Activated CD8-positive, alpha-beta memory T cell treated with anti-CD3 and anti-CD28 coated beads, Interleukin-2, amount 50 U/mL, for 24 hours (primary cell): ENCODE results near the gene UPF1.
"Not testable (repeated sequence)": the region's sequence is repeated elsewhere in the genome, so short reads cannot be mapped to it uniquely, and the experiment has no call there.

ENCODE experiments used
- DNase-seq: peaks from one replicate; pipeline ENCODE4 v3.0.0-alpha.2; 2020; ENCODE audit errors: extremely low read depth

The UPF1 gene

DNA sequence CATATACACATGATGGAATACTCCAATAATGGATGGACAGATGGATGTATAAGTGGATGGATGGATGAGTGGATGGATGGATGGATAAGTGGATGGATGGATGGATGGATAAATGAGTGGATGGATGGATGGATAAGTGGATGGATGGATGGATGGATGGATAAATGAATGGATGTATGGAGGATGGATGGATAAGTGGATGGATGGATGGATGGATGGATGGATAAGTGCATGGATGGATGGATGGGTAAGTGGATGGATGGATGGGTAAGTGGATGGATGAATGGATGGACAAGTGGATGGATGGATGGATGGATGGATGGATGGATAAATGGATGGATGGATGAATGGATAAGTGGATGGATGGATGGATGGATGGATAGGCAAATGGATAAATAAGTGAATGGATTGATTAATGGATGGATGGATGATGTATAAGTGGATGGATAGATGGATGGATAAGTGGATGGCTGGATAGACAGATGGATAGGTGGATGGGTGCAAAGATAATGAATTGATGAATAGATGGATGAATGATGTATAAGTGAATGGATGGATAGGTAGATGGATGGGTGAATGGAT is 32.3 kb upstream of the UPF1 start:
- no peak for DNase-seq

DNA sequence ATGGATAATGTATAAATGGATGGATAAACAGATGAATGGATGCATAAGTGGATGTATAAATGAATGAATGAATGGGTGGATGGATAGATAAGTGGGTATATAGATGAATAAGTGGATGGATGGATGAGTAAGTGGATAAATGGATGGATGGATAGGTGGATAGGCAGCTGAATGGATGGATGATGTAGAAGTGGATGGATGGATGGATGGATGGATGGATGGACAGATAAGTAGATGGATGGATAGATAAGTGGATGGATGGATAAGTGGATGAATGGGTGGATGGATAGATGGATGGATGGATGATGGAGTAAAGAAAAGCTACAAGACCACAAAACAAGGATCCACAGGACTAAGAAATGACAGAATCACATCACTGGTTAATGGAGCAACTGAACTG is 31.7 kb upstream of the UPF1 start:
- no peak for DNase-seq

DNA sequence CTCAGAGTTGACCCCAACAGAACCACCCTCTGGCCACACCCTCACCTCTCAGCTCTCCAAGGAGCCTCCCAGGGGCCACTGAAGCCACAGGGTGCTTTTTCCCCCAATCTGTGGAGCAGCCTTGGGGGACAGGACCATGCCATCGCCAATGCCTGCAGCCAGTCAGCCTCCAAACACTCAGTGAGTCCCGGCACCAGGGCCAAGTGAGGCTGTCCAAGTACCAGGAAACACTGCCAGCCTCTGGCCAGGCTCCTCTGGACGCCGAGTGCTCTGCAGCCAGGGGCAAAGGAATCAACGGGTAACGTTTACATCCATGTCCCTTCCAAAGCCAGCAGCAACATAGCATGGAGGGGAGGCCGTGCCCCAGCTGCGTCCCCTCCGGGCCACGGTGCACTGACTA is 31.1 kb upstream of the UPF1 start:
- DNase-seq, result no peak

DNA sequence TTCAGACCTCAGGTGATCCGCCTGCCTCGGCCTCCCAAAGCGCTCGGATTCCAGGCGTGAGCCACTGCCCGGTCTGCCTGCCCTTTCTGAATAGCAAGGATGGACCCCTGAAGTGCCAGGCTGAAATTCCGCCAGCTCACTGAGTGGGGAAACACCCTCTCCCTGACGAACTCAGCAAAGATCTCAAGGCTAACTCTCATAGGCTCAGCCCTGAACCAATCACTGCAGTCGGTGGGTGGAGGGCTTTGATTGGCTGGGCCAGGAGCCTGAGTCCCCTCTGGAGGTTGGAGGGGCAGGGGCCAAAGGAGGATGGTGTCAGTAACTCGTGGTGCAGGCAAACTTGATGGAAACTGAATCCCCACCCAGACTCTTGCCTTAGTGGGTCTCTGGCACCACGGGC is 29.4 kb upstream of the UPF1 start:
- DNase-seq, result no peak

DNA sequence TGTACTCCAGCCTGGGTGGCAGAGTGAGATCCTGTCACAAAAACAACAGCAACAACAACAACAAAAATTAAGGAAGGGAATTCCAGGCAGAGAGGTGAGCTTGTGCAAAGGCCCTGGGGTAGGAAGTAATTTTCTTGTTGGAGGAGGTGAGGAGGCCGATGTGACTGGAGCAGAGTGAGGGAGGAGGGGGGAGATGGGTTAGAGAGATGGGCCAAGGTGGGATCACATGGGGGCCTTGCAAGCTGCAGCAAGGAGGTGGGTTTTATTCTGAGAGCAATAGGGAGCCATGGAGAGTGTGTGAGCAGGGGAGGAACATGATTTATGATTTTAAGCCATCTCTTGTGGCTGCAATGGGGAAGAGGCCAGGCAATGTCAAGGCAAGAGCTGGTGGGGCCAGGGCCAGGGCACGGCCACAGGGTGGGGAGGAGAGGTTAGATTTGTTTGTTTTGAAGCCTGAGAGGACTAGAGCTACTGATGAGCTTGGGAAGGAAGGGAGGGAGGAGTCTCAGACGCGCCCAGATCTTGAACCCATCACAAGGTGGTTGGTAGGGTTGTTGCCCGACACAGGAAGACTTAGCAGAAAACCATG is 28.1 kb upstream of the UPF1 start:
- DNase-seq, result no peak

DNA sequence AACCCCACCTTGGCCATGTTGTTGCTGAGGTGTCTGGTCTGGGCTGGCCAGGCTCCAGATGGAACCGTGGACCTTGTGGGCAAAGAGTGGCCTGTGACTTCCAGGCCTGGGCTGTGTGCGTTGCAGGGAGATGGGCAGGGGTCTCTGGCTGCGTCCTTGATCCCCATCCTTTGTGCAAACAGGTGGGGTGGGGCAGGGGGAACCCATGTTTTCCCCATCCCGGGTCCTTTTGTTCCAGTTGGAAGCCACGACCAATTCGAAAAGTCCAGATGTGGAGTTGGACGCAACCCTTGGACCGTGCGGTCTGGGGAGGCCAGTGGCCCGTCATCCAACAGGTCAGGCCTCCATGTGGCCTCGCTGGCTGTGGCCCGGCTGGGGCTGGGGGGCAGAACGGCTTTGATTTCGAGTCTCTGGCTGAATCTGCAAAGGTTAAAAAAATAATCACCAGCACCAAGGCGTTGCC is 27.6 kb upstream of the UPF1 start:
- DNase-seq, result no peak

DNA sequence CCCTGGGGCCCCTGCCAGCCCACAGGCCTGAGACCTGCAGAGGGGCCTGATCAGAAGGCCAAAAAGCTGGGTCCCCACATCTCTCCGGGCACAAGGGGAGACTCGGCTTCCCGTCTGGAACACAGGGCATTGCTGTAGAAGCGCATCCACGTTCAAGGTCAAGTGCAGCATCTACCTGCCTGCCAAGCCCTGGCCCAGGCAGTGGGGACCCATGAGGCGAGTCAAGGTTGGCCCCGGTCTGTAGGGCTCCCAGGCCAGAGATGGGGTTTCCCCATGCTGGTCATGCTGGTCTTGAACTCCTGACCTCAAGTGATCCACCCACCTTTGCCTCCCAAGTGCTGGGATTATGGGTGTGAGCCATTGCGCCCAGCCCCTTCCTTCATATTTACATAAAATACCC is 27.1 kb upstream of the UPF1 start:
- no peak for DNase-seq

DNA sequence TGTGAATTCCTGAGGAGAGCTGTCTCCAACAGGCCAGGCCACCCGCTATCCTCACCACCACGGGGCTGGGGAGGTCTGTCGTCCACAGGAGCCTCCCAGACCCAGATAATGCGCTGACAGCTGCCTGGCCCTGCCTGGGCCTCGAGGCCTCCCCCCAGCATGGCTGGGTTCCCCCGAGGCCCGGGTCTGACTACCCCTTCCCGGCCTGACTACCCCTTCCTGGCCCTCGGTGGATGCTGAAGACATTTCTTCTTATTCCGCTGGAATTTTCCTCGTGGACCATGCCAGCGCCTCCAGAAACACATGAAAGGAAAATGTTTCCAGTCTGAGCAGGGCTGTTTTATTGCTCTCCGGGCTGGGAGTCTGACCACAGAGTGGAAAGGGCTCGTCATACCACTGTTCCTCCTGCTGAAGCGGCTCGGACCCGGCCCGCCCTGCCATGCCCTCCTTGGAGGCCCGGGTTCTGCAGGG is 23.9 kb upstream of the UPF1 start:
- no peak for DNase-seq

DNA sequence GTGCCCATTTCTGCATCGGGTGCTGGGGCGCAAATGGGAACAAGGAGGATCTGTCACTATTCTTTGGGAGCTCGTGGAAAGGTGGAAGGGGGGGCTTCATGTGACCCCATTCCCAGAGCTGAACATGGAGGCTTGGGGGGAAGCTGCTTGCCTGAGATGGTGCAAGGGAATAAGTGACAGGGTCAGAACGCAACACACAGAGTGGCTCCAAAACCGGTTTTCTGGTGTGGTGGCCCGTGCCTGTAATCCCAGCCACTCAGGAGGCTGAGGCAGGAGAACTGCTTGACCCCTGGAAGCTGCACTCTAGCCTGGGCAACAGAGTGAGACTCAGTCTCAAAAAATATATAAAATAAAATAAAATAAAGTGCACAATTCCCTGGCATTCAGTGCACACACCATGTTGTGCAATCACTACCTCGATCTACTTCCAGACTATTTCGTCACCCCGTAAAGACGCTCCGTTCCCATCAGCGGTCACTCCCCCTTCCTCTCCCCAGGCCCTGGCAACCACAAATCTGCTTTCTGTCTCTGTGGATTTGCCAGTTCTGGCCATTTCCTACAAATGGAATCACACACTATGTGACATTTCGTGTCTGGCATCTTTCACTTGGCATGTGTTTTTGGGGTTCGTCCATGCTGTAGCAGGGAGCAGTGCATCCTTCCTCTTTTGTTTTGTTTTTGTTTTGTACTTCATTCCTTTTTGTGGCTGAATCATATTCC is 22.4 kb upstream of the UPF1 start:
- no peak for DNase-seq

DNA sequence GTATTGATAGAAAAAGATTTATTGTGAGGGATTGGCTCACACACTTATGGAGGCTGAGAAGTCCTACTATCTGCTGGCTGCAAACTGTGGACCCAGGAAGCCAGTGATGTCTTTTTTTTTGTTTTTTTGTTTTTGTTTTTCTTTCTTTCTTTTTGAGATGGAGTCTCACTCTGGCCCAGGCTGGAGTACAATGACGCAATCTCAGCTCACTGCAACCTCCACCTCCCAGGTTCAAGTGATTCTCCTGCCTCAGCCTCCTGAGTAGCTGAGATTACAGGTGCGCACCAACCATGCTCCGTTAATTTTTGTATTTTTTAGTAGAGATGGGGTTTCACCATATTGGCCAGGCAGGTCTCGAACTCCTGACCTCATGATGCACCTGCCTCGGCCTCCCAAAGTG is 20.1 kb upstream of the UPF1 start:
- not testable (repeated sequence) for DNase-seq

DNA sequence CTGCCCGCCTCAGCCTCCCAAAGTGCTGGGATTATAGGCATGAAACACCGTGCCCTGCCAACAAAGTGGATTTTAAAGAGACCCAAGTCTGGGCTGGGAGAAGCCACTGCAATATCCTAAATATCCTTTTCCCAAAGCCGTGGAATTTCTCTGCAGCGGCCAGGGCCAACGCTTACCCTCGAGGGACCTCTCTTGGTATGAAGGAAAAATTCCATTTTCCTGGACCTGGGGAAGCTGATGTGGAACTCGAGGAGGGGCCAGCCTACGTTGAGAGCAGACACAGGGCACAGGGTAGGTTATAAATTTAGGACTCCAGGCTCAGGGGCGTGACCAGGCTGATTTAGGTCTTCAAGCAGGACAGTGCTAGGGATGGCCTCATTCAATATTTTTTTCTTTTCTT is 17.7 kb upstream of the UPF1 start:
- DNase-seq, result no peak

DNA sequence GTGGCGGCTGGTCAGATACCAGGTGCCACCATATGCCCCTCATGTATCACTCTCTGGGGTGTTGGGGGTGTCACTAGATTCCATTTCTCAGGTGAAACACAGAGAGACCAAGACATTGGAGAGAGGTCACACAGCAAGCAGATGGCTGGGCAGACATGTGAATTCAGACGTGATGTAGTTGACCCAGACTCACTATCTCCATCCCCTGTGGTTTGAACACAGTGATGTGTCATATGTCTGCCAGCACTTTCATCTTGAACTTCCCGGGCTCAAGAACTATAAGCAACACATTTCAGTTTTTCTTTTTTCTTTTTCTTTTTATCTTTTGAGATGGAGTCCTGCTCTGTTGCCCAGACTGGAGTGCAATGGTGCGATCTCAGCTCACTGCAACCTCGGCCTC is 16.1 kb upstream of the UPF1 start:
- no peak for DNase-seq

DNA sequence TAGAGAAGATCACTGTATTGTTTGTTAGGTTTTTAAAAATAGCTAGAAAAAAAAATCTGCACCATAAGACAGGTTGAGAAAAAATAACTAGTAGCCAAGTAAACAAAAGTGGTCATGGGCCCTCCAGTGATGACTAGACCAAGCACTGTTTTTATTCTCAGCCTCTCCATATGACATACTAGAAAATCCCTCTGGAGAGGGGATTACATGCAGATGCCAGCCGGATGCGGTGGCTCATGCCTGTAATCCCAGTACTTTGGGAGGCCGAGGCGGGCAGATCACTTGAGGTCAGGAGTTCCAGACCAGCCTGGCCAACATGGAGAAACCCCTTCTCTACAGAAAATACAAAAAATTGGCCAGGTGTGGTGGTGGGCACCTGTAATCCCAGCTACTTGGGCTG is 15.1 kb upstream of the UPF1 start:
- not testable (repeated sequence) for DNase-seq

DNA sequence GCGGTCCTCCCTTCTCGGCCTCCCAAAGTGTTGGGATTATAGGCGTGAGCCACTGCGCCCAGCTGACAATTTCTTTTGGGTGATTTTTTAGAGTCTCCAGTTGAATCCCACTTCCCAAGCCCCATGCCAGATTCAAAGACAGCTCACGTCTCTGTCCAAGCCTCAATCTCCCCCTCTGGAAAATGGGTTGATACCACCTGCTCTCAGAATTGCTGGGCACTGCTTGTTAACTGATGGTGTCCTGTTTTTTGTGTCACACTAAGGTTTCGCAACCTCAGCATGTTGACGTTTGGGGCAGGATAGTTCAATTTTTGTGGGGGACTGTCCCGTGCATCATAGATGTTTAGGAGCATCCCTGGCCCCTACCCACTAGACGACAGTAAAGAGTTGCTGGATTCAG is 14.2 kb upstream of the UPF1 start:
- no peak for DNase-seq

DNA sequence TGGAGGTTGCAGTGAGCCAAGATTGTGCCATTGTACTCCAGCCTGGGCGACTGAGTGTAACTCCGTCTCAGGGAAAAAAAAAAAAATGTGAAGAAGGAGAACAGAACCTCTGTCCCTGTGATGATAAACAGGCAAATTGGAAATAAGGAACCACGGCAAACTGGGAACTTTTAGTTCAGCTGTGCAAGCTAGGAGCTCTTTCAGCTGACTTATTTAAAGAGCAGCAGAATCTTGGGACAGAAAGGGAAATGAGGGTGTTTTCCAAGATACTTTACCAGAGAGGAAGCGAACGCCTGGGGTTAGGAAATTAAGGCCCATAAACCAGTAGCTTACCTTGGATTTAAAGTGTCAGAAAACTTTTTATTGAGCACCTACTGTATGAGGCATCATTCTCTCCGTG is 3.0 kb upstream of the UPF1 start:
- DNase-seq, result no peak

DNA sequence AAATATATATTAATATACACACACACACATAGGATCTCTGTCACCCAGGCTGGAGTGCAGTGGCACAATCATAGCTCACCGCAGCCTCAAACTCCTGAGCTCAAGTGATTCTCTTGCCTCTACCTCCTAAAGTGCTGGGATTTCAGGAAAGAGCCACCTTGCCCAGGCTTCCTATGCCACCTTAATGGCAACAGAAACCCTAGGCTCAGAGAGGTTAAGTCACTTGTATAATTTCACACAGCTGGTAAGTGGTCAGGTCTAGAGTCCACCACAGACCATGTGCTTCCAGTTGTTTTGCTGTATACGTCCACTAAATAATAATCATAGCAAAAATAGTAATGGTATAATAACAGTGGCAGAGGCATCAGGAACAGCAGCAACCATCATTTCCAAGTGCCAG is 1.3 kb upstream of the UPF1 start:
- no peak for DNase-seq

DNA sequence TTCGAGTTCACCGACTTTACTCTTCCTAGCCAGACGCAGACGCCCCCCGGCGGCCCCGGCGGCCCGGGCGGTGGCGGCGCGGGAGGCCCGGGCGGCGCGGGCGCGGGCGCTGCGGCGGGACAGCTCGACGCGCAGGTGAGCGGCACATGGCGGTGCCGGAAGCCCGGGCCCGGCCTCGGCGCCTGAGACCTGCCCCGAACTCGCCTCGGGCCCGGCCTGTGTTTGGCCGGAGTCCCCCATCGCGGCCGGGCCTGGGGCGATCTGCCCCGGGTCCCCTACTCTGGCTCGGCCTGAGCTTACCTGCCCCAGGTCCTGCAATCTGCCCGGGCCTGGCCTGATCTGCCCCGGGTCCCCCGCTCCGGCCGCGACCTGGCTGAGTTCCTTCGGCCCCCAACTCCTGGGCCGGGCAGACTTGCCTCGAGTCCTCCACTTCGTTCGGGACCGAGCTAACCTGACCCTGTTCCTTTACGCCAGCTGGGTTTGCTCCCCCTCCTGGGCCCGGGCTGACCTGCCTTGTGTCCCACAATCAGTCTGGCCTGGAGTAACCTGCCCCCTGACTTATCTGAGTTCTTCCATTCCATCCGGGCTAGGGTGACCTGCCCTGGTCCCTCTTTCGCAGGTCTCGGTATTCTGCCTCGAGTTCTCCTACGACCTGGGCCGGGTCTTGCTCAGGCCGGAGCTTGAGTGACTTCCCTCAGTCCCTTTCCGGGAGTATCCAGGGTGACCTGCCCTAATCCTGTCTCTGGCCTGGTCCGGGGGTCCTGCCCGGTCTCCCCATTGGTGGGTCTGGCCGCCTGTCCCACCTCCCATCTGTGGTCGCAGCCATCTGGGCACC is 764 bp downstream of the UPF1 start:
- DNase-seq, result no peak

DNA sequence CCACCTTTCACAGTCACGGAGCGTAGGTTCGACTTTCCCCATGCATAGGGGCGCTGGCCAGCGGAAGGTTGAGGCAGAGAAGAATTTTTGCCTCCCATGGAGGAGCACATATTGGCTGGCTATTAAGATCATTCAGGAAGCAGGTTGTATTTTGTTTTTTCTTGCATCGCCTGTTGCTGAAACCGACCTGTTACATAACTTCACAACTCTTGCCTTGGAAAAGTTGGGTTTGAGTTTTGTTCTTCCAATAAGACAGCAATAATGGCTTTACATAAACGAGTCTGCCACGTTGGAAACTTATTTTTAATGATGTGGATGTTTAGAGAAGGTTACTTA is 1.4 kb downstream of the UPF1 start:
- no peak for DNase-seq

DNA sequence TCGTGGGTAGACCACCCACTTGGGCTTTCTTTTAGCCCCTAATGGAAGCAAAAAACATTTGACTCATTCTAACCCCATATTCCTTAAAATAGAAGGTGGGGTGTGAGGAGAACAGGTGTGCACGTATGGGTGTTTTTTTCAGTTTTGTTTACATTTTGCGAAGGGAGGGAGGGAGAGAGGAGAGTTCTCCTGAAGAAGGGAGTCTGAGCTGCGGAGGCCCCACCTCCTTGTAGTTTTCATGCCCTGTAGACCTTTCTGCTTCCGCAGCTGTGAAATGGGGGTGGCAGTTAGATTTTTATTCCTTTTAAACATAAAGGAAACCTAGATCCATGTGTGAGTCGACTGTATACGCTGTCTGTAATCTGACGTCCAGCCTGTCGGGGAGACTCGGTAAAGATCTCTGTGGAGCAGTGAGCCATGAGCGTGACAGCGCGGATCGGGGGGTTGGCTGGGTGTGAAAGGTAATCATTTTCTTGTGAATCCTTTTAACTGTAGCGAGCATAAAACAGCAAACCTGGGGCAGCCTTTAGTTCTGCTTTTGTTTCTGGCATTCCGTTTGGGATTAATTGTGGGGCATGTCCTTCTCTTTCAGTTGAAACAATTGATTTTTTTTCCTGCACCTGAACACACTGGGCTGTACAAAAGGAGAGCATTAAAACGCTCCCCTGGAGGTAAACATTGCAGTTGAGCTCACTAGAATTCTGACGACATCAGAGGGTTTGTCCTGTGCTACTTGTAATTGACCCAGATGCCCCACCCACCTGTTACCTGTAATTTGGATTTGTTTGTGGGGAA is 2.3 kb downstream of the UPF1 start:
- DNase-seq, result no peak

DNA sequence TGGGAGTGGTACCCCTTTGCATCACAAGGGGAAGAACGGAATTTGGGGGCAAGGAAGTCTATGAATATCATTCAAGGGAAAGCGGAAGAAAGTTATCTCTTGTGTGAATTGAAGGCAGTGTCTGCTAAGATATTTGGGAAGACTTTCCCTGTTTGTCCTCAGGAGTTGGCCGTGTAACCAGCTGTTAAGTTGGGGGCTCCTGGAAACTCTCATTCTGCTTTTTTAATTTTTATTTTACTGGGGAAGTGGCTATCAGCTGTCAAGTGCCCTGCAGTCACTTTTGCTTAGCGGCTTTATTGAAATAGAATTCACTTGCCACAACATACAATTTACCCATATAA is 2.9 kb downstream of the UPF1 start:
- DNase-seq, result no peak

DNA sequence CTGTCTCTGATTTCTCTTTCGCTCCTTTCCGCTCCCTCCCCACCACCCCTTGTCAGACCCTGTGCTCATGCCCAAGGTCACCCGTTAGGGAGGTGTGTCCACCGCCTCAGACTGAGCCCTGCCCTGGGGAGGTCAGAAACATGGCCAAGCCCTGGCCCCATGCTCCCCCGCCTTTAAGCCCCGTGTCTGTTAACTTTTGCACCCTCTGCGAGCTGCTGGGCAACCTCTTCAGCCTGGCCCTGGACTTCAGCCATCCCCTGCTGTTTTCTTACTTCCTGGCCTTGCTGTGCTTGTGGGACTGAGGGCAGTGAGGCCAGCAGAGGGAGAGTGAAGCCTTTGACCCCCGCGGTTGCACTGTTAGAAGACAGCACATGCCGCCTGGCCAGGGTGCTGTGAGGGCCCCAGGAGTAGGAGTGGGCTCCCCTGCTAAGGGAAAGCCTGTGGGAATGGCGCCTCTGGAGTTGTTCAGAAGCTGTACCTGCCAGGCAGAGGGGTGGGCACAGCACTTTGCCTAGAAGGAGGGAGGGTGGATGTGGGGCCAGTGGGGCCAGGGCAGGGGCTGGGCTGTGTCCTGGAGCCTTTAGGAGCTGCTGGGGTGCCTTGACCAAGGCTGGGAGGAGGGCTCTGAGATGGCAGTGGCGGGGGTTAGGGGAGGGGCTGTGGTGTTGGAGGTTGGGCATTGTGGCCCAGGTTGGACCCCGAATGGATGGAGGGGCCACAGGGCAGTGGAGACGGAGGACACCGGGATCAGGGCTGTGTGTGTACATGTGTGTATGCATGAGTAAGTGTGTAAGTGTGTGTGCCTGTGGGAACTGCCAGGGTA is 7.9 kb downstream of the UPF1 start:
- DNase-seq, result no peak
